ENCODE measurements around the gene CLDN20.

DNA sequence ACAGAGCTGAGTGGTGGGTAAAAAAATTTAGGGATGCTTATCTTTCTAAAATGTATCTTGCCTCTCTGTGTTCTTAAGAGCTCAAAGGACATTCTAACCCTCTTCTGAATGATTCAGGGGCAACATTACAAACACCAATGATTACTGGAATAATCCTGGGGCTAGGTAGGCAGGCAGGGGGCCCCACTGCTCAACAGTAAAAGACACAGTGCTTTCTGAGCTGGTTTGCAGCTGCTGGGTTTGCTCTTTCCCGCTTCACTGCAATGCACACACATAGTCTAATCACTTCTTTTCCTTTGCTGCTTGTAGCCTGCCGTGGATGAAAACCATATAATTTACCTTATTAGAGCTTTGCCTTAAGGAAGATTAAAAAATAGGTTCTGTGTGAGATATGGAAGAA is 23.9 kb downstream of the CLDN20 start:
- TF ChIP-seq, protein P1, sequence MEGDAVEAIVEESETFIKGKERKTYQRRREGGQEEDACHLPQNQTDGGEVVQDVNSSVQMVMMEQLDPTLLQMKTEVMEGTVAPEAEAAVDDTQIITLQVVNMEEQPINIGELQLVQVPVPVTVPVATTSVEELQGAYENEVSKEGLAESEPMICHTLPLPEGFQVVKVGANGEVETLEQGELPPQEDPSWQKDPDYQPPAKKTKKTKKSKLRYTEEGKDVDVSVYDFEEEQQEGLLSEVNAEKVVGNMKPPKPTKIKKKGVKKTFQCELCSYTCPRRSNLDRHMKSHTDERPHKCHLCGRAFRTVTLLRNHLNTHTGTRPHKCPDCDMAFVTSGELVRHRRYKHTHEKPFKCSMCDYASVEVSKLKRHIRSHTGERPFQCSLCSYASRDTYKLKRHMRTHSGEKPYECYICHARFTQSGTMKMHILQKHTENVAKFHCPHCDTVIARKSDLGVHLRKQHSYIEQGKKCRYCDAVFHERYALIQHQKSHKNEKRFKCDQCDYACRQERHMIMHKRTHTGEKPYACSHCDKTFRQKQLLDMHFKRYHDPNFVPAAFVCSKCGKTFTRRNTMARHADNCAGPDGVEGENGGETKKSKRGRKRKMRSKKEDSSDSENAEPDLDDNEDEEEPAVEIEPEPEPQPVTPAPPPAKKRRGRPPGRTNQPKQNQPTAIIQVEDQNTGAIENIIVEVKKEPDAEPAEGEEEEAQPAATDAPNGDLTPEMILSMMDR (IDR thresholded peaks at IDR 0.05; ENCODE audit: low read depth, low read length) = no peak
- no peak for TF ChIP-seq EZH2phosphoT487 (IDR thresholded peaks at IDR 0.05; ENCODE audit: low read depth)

All from OCI-LY3 (cell line).